Ammon's horn (tissue), 1 donor: ENCODE results near the gene GLT1D1.
A peak's percentile ranks its signal among the peaks of the same experiment; 100 is the strongest.
"Not testable (repeated sequence)": the region's sequence is repeated elsewhere in the genome, so short reads cannot be mapped to it uniquely, and the experiment has no call there.

Experiments used
- DNase-seq: peaks from one replicate; pipeline ENCODE4 v3.0.0-alpha.2; 2016; ENCODE audit warnings: low spot score

Gene GLT1D1

DNA sequence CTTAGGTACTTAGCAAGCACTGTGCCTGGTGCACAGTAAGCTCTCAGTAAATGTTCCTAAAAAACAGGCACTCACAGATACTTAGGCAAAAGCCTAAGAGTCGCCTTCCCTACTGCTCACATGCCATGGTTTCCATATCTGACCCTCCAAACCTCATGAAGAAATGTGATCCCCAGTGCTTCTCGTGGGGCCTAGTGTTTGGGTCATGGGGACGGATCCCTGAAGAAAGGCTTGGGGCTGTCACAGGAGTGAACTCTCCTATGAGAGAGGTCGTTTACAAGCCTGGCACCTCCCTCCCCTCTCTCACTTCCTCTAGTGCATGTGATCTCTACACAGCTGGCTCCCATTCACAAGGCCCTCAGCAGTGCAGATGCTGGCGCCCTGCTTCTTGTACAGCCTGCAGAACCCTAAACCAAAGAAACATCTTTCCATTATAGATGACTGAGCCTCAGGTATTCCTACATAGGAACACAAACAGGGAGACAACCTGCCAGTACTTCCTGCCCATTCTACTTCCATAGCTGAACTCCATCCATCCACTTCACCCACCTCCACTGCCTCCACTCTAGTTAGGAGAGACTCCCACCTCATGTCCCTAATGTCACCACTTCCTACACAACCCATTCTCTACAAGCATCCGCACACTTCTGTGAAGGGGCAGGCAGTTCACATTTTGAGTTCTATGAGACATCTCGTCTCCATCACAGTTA, 32.4 kb upstream of the GLT1D1 start:
- peak; percentile 83 for DNase-seq

DNA sequence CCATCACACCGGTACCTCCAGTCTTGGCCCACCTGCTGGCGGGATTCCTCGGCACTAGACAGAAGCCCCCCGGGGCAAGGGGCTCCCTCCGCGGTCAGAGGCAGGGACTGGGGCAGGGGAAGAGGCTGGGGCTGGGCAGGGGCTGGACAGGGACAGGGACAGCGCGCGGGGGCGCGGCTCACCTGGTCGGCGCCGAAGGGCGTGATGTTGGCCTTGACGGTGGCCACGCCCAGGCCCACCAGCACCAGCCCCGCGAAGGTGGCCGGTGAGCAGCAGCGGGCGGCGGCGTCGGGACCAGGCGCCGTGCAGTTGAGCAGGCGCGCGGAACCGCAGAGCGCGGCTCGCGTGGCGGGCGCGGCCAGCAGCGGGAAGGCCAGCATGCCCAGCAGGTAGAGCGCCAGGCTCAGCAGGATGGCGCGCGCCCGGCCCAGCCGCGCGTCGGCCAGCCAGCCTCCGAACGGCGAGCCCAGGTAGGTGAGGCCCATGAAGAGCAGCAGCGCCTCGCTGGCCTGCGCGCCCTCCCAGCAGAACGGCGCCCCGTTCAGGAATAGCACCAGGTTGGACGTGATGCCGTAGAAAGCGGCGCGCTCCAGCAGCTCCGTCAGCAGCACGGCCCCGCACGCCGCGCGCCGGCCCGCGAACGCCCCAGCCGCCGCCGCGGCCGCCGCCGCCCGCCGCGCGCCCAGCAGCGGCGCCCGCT, 29.9 kb upstream of the GLT1D1 start:
- peak; percentile 62 for DNase-seq

- peak; percentile 94 for DNase-seq
These were observed 29.1 kb upstream of the GLT1D1 start, which contains the start of gene SLC15A4 for GRCh38 chr12:128823916-128824839. Gene SLC15A4, minus strand, starts transcription at chr12:128823958. Its CDS starts 15 bp downstream, at chr12:128823943.

DNA sequence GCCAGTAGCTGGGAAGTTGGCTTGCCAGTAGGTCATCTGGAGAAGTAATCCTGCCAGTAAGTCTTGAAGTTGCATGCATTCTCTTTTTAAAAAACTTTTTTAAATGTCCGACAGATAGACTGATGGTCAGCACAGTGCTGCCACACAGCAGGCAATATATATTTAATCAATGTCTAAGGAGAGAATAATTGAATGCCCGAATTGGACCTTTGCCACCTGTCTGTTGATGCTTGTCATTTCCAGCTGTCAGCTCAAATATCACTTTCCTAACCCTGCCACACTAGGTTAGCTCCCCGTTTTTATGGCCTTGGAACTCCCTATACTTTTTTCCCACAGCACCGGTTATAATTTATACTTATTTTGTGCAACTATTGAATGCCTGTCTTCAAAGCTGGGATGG, 27.4 kb upstream of the GLT1D1 start:
- no peak for DNase-seq

DNA sequence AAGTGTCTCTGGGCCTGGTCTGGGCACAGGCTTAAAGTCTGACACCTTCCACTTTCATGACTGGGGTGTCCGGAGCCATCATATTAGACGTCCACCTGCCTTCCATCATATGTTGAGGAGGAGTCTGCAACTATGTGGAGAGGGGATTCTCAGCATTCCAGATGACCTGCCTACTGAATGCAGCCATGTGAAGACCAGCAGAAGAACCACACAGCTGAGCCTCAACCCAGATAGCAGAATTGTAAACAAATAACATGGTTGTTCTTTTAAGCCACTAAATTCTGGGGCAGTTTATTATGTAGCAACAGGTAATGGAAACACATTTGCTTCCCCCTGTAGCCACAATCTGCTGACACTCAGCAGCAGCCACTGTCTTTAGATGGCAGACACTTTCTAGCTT, 25.6 kb upstream of the GLT1D1 start:
- DNase-seq, result no peak

DNA sequence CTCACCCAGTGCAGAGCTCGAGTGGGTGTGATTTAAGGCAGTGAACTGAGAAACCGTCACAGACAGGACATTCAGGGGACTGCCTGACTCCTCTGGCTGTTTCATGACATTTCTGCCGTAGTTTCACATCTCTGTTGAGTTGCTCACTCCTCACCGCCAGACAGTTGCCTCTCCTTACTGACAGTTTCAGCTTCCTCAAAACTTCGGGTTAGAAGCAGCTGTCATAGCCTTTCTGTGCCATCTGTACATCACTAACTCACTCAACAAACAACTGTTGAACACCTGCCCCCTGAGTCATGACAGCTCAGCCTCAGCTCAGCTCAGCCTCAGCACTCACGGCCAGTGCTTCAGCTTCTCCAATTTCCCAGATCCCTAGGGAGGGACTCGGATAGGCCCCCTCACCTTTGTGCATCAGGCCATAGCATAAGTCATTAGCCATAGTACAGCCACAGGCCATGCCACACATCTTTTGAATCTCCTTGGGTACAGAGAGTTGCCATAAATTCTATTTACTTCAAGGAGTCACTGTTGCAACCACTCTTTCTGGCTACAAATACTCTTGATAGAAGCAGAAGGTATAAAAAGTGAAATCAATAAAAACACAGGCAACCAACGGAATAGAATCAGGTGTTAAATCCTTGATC, 23.3 kb upstream of the GLT1D1 start:
- DNase-seq, result peak; percentile 71

- DNase-seq, result no peak
These were observed 22.8 kb upstream of the GLT1D1 start for GRCh38 chr12:128830505-128830893.

GRCh38 chr12:128833418-128833817, 19.9 kb upstream of the GLT1D1 start:
- no peak for DNase-seq

DNA sequence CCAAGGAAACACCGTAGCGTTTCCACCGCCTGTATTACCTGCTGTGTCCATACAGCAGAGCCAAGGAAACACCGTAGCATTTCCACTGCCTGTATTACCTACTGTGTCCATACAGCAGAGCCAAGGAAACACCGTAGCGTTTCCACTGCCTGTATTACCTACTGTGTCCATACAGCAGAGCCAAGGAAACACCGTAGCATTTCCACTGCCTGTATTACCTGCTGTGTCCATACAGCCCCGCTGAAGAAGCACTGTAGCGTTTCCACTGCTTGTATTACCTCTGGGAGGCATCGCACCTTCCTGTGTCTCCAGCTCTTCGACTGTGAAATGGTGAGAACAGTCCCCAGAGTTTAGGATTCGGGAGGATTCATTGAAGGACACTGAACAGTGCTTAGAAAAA, 13.4 kb upstream of the GLT1D1 start:
- DNase-seq, result not testable (repeated sequence)

DNA sequence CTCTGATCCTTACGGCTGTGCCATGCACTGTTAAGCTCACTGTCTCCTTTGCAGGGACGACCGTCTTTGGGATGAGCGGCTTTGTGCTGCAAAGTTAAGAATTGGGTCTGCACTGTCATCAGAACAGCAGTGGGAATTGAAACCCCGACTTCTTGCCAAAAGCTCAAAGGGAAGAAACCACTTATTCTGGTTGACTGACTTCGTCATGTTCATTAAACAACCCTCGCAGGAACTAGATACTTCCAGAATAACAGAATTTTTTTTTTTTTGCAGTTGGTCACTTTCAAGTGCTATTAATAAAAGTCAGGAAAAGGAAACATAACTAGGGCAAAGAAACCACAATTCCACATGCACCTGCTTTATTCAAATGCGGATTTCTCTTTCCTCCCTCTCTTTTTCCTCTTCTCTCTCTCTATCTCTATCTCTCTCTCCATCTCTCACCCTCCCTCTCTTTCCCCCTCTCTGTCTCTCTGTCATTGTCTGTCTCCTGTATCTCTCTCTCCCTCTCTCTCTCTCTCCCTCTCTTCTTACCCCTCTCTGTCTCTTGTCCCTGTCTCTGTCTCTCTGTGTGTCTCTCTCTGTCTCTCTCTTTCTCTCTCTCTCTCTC, 12.3 kb upstream of the GLT1D1 start:
- DNase-seq, result peak; percentile 60

- DNase-seq, result no peak
These were observed 10.7 kb upstream of the GLT1D1 start for GRCh38 chr12:128842579-128842978.

GRCh38 chr12:128843538-128843937, 9.7 kb upstream of the GLT1D1 start:
- DNase-seq, result no peak

- no peak for DNase-seq
These were observed 9.1 kb upstream of the GLT1D1 start for GRCh38 chr12:128844031-128844635.

DNA sequence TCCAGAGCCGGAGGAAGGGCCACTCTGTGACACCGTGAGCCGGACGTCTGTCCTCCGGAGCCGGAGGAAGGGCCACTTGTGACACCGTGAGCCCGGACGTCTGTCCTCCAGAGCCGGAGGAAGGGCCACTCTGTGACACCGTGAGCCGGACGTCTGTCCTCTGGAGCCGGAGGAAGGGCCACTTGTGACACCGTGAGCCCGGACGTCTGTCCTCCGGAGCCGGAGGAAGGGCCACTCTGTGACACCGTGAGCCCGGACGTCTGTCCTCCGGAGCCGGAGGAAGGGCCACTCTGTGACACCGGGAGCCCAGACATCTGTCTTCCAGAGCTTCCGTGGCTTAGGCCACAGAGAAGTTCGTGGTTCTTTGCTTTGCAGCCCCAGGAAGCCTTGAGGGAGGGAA, 6.6 kb upstream of the GLT1D1 start:
- not testable (repeated sequence) for DNase-seq

DNA sequence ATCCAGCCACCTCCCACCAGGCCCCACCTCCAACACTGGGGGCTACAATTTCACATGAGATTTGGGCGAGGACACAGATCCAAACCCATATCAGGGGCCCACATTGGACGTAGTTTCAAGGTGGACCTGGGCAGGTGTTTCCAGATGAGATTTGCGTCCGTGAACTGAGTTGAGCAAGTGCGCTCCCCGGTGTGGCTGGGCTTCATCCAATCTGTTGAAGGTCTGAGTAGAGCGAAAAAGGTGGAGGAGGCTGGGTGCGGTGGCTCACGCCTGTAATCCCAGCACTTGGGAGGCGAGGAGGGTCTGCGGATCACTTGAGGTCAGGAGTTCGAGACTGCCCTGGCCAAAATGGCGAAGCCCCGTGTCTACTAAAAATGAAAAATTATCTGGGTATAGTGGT, 4.9 kb upstream of the GLT1D1 start:
- no peak for DNase-seq

DNA sequence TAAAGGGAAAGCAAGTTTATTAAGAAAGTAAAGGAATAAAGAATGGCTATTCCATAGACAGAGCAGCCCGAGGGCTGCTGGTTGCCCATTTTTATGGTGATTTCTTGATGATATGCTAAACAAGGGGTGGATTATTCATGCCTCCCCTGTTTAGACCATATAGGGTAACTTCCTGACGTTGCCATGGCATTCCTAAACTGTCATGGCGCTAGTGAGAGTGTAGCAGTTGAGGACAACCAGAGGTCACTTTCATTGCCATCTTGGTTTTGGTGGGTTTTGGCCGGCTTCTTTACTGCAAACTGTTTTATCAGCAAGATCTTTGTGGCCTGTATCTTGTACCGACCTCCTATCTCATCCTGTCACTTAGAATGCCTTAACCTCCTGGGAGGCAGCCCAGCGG, 3.5 kb upstream of the GLT1D1 start:
- not testable (repeated sequence) for DNase-seq

GRCh38 chr12:128850400-128850799, 2.9 kb upstream of the GLT1D1 start:
- no peak for DNase-seq

DNA sequence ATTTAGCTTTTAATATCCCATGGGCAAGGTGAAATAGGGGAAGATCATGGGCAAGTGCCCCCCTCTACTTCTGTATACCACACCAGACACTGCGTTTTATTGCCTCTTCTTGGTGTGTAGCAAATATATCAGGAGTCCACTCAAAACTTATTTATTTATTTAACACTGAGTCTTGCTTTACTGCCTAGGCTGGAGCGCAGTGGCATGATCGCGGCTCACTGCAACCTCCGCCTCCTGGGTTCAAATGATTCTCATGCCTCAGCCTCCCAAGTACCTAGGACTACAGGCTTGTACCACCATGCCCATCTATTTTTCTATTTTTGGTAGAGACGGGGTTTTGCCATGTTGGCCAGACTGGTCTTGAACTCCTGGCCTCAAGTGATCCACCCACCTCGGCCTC, 1.8 kb upstream of the GLT1D1 start:
- not testable (repeated sequence) for DNase-seq

DNA sequence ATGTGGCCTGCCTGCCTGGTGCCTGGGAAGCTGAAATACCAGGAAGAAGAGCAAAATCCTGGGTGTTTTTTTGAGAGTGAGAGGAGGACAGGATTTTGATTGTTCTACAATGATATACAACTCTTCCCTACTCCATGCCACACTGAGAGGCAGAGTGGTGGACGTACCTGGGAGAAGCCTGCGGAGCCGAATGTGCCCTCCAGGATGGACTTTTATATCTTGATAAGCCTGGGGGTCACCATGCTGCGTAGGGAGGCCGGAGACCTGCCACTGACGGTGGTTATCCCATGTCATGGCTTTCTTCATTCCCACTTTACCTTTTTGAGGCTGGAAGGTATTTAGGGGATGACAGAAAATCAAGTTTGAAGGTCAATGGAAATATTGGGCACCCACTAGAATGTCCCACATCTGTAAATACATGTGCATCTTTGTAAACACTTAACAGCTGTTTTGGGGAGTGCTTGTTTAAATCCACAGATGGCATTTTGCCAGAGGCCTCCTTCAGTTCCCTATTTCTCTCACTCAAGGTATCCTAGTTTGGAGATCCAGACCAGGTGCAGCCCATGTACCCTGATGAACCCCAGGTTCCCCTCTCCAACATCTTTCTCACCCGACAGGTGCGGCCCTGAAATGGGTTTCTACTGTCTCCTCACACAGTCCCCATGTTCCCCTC, 1.1 kb upstream of the GLT1D1 start:
- no peak for DNase-seq

- no peak for DNase-seq
These were observed 421 bp downstream of the GLT1D1 start for GRCh38 chr12:128853600-128854197.
